H1 (cell line): ENCODE data around the gene TSPAN32. TPM values are rescaled to one million over a fixed set of nuclear protein-coding genes. Genes with fewer than 3 reads are reported as not detected.

Source experiments
- CTCF ChIA-PET: fragments of 300-600 bp; sonication (Branson Sonifier 250); formaldehyde crosslinking; loops from one replicate; lab custom pipeline; 2021; ENCODE audit not compliant: partially characterized antibody; lab: Charles Lee
- POLR2A ChIA-PET: fragments of 300-600 bp; sonication (Branson Sonifier 250); formaldehyde crosslinking; loops from one replicate; lab custom pipeline; 2021; ENCODE audit warnings: inconsistent platforms; ENCODE audit not compliant: partially characterized antibody; lab: Charles Lee
- DNase-seq, 2 experiments: peaks; one replicate each; pipeline versions ENCODE4 v3.0.0 to v3.0.0-alpha.2; 2010 to 2022; ENCODE audit warnings: low spot score in 2 of 2, low read depth in 1 of 2, mixed read lengths in 1 of 2
- FAIRE-seq: peaks from 2 replicates; lab custom pipeline; 2011; peaks lifted over from hg19 to GRCh38; lab: Jason Lieb, UNC
- H2AFZ ChIP-seq: 2 replicates; pipeline ENCODE4 v1.8.1; 2012; ENCODE audit warnings: low read length, inconsistent platforms
- H2AK5ac ChIP-seq: 2 replicates; pipeline ENCODE4 v1.6.1; 2013; ENCODE audit warnings: low read depth, low read length
- H2BK120ac ChIP-seq: replicated peaks from 2 replicates; pipeline ENCODE3; 2013; ENCODE audit warnings: low read depth, low read length, inconsistent platforms
- H2BK12ac ChIP-seq: 2 replicates; pipeline ENCODE4 v1.6.1; 2013; ENCODE audit warnings: low read depth, low read length
- H2BK15ac ChIP-seq: 2 replicates; pipeline ENCODE4 v1.6.1; 2013; ENCODE audit warnings: low read length
- H2BK20ac ChIP-seq: 2 replicates; pipeline ENCODE4 v1.6.1; 2013; ENCODE audit warnings: low read length
- H2BK5ac ChIP-seq: 2 replicates; pipeline ENCODE4 v1.6.1; 2013; ENCODE audit warnings: low read depth, low read length
- H3K14ac ChIP-seq: 2 replicates; pipeline ENCODE4 v1.6.1; 2013; ENCODE audit warnings: inconsistent platforms; ENCODE audit not compliant: insufficient read length
- H3K18ac ChIP-seq: 2 replicates; pipeline ENCODE4 v1.6.1; 2013; ENCODE audit warnings: low read length; ENCODE audit errors: extremely low read depth
- H3K23ac ChIP-seq: 2 replicates; pipeline ENCODE4 v1.6.1; 2013; ENCODE audit warnings: inconsistent platforms; ENCODE audit not compliant: insufficient read length
- H3K23me2 ChIP-seq: 2 replicates; pipeline ENCODE4 v1.6.1; 2013; ENCODE audit warnings: low read depth, low read length
- H3K27ac ChIP-seq: 2 replicates; pipeline ENCODE4 v1.6.1; 2011; ENCODE audit warnings: low read depth, low read length, inconsistent platforms
- H3K27me3 ChIP-seq, 4 experiments: replicated peaks in 1 of 4; 1 replicate in 1 of 4; 2 replicates in 3 of 4; pipeline versions ENCODE4 v1.6.1 to v1.8.1; 2011 to 2013; ENCODE audit warnings: low read length in 3 of 4, mild to moderate bottlenecking in 3 of 4, inconsistent platforms in 2 of 4, mixed read lengths in 2 of 4, moderate library complexity in 1 of 4; ENCODE audit not compliant: control insufficient read depth in 3 of 4, insufficient read depth in 3 of 4; ENCODE audit errors: extremely low read depth in 1 of 4
- H3K36me3 ChIP-seq, 4 experiments: 2 replicates each; pipeline versions ENCODE4 v1.6.1 to v1.8.1; 2011 to 2013; ENCODE audit warnings: mild to moderate bottlenecking in 4 of 4, low read length in 3 of 4, moderate library complexity in 2 of 4, control low read depth in 1 of 4, inconsistent platforms in 1 of 4; ENCODE audit not compliant: insufficient read depth in 4 of 4, control insufficient read depth in 2 of 4
- H3K4ac ChIP-seq: replicated peaks from 2 replicates; pipeline ENCODE3; 2013; ENCODE audit warnings: low read length, low read depth, mixed read lengths, inconsistent platforms; ENCODE audit not compliant: insufficient read length
- H3K4me1 ChIP-seq, 4 experiments: replicated peaks in 1 of 4; 1 replicate in 1 of 4; 2 replicates in 3 of 4; pipeline versions ENCODE4 v1.6.1 to v1.8.1; 2011 to 2013; ENCODE audit warnings: low read length in 3 of 4, inconsistent platforms in 2 of 4, mixed read lengths in 1 of 4; ENCODE audit not compliant: insufficient read depth in 4 of 4, control insufficient read depth in 3 of 4
- H3K4me2 ChIP-seq, 2 experiments: 2 replicates each; pipeline versions ENCODE4 v1.6.1 to v1.8.1; 2011 to 2013; ENCODE audit warnings: low read depth in 2 of 2, low read length in 2 of 2, control low read depth in 1 of 2, inconsistent platforms in 1 of 2, mild to moderate bottlenecking in 1 of 2; ENCODE audit not compliant: insufficient read depth in 1 of 2
- H3K4me3 ChIP-seq, 4 experiments: fragments of 200-600, 300-600 bp in 1 of 4; sonication (generic), shearing (Covaris generic), sonication (Bioruptor Twin) in 1 of 4; 2 replicates each; pipeline versions ENCODE4 v1.5.1 to v1.8.1; 2011 to 2016; ENCODE audit warnings: low read length in 4 of 4, low read depth in 3 of 4, control low read depth in 2 of 4, inconsistent platforms in 2 of 4, mild to moderate bottlenecking in 2 of 4, mixed read lengths in 1 of 4, moderate library complexity in 1 of 4; ENCODE audit not compliant: insufficient read depth in 2 of 4; ENCODE audit errors: extremely low read depth in 1 of 4
- H3K56ac ChIP-seq: replicated peaks from 2 replicates; pipeline ENCODE3; 2013; ENCODE audit warnings: low read depth, mild to moderate bottlenecking, mixed read lengths, low read length, inconsistent platforms; ENCODE audit not compliant: insufficient read length
- H3K79me1 ChIP-seq: 2 replicates; pipeline ENCODE4 v1.6.1; 2013; ENCODE audit warnings: low read depth, low read length, control low read depth
- H3K79me2 ChIP-seq, 2 experiments: 2 replicates each; pipeline versions ENCODE4 v1.6.1 to v1.8.1; 2012 to 2013; ENCODE audit warnings: low read length in 2 of 2, mild to moderate bottlenecking in 2 of 2, inconsistent platforms in 1 of 2; ENCODE audit not compliant: insufficient read depth in 2 of 2, control insufficient read depth in 1 of 2
- H3K9ac ChIP-seq, 4 experiments: replicated peaks in 1 of 4; 1 replicate in 1 of 4; 2 replicates in 3 of 4; pipeline versions ENCODE4 v1.6.1 to v1.8.1; 2011 to 2013; ENCODE audit warnings: low read depth in 3 of 4, low read length in 3 of 4, control low read depth in 2 of 4, mild to moderate bottlenecking in 2 of 4, moderate library complexity in 2 of 4, inconsistent platforms in 1 of 4; ENCODE audit errors: extremely low read depth in 1 of 4
- H3K9me3 ChIP-seq, 2 experiments: 2 replicates each; pipeline versions ENCODE4 v1.6.1 to v1.8.1; 2012 to 2013; ENCODE audit warnings: mild to moderate bottlenecking in 2 of 2, moderate library complexity in 2 of 2, control low read depth in 1 of 2, inconsistent platforms in 1 of 2, low read depth in 1 of 2, low read length in 1 of 2, mixed read lengths in 1 of 2; ENCODE audit not compliant: insufficient read depth in 2 of 2
- H4K20me1 ChIP-seq, 2 experiments: replicated peaks in 1 of 2; 2 replicates each; pipeline versions ENCODE3 to v1.8.1; 2011 to 2013; ENCODE audit warnings: inconsistent platforms in 2 of 2, low read length in 2 of 2, mild to moderate bottlenecking in 1 of 2; ENCODE audit not compliant: insufficient read depth in 2 of 2, control insufficient read depth in 1 of 2
- H4K5ac ChIP-seq: 2 replicates; pipeline ENCODE4 v1.6.1; 2013; ENCODE audit warnings: low read length, low read depth, mixed read lengths, inconsistent platforms; ENCODE audit not compliant: insufficient read length
- H4K8ac ChIP-seq: 2 replicates; pipeline ENCODE4 v1.8.0; 2013; ENCODE audit warnings: mild to moderate bottlenecking, moderate library complexity, low read length, inconsistent platforms; ENCODE audit not compliant: insufficient read depth; ENCODE audit errors: extremely low read depth
- H4K91ac ChIP-seq: replicated peaks from 2 replicates; pipeline ENCODE3; 2013; ENCODE audit warnings: low read length, mixed read lengths, inconsistent platforms; ENCODE audit not compliant: insufficient read length
- ASH2L ChIP-seq: fragments of 200-600, 300-600 bp; sonication (generic); IDR thresholded peaks from one replicate; pipeline ENCODE4 v1.7.1; 2017; ENCODE audit warnings: low read length
- BRCA1 ChIP-seq: IDR thresholded peaks from 2 replicates; pipeline ENCODE4 v1.6.1; 2012; ENCODE audit warnings: low read depth, low read length, improper control_type of control experiment
- EZH2 ChIP-seq: fragments of 200-600 bp; sonication (generic); IDR thresholded peaks from 2 replicates; pipeline ENCODE4 v1.7.1; 2012; ENCODE audit warnings: low read depth, mild to moderate bottlenecking, moderate library complexity, low read length, inconsistent platforms; ENCODE audit not compliant: severe bottlenecking
- TBP ChIP-seq: IDR thresholded peaks from 2 replicates; pipeline ENCODE4 v1.6.1; 2011; ENCODE audit warnings: low read depth, low read length, improper control_type of control experiment
- WGBS, 2 experiments: shearing (Covaris generic) in 1 of 2; methylation state at CpG; one replicate each; pipeline versions ENCODE4 v1.1.6 to v1.1.7; 2013 to 2015; ENCODE audit warnings: low lambda C conversion rate in 2 of 2, mixed read lengths in 2 of 2, inconsistent platforms in 1 of 2, low coverage in 1 of 2, missing lambda C conversion rate in 1 of 2; ENCODE audit not compliant: insufficient replicate concordance in 2 of 2, insufficient coverage in 1 of 2, insufficient read length in 1 of 2; ENCODE audit errors: extremely low coverage in 1 of 2, missing lambda C conversion rate in 1 of 2; 5-methylcytosine and 5-hydroxymethylcytosine counted together
- polyA plus RNA-seq, 7 experiments: library from polyadenylated mRNA; depleted of rRNA in 3 of 7; stranded (reverse) in 5 of 7; unstranded in 2 of 7; fragments of >200 nt in 5 of 7; fragments of 200-250 nt in 2 of 7; gene quantifications; 1 replicate in 5 of 7; 2 replicates in 1 of 7; 4 replicates in 1 of 7; pipeline versions ENCODE4 v1.2.1 to v1.2.3, GENCODE V29; 2011 to 2013; ENCODE audit warnings: missing spikeins in 2 of 7, mixed read lengths in 2 of 7
- total RNA-seq: library from RNA; stranded (reverse); fragmentation: NEBNext Ultra II Directional; extraction: Animal tissue kit (Norgen Biotek cat#: 25700); gene quantifications from 2 replicates; pipeline ENCODE4 v1.2.1, GENCODE V29; 2021
- TF ChIP-seq, protein P1 (sequence below), 3 experiments: IDR thresholded peaks; 1 replicate in 2 of 3; 2 replicates in 1 of 3; pipeline versions ENCODE4 v1.5.1 to v1.6.1; 2011; ENCODE audit warnings: low read length in 3 of 3, mild to moderate bottlenecking in 3 of 3, inconsistent platforms in 2 of 3, low read depth in 1 of 3, moderate library complexity in 1 of 3; ENCODE audit not compliant: insufficient read depth in 1 of 3; ENCODE audit errors: control extremely low read depth in 1 of 3

TSPAN32 gene
- total and polyA plus RNA-seq, 2 of the 8 experiments (the other 6 are each of a cell fraction or from before 2014, with no cell fraction given) = not detected

DNA sequence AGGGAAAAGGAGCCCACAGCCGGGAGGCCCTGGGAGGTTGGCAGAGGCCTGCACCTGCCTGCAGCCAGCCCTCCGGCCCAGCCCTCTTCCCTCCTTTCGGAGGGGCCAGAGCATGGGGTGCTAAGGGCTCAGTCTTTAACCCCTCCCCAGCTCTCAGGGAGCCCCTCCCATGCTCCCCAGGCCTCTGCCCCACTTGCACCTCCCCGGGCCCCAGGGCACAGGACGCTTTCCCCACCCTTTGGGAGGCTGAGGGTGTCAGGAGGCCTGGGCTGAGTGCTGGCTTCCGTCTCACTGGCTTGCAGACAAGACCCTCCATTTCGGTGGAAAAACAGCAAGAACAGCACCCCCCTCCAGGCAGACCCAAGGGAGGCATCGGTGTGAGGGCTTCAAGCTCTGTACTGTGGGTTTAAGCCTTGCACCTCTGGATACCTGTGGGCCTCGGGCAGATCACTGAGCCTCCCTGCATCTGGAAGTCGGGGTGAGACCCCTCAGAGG lies 38.7 kb upstream of the TSPAN32 start:
- Histone ChIP-seq H3K79me1 (no peaks in the 10 kb centered on the region), H3K4ac (no peak overlapping the region), H2AK5ac (no peak overlapping the region), H3K4me1 (peaks cover 0 to 5% (median 0%) of the 10 kb centered on the region in 4 experiments; a peak in 1 of 7 replicates), H3K18ac (no peak overlapping the region), H3K56ac (no peak overlapping the region), H3K9me3 (no peaks in the 10 kb centered on the region), H3K27ac (no peak overlapping the region), H4K5ac (no peak overlapping the region), H3K36me3 (no peaks in the 10 kb centered on the region), H3K9ac (no peak overlapping the region), H2BK15ac (no peak overlapping the region), H3K4me2 (no peak overlapping the region), H2BK5ac (no peak overlapping the region), H3K23me2 (no peaks in the 10 kb centered on the region), H2BK120ac (no peak overlapping the region), H3K4me3 (no peak overlapping the region), H2BK20ac (no peak overlapping the region), H4K91ac (no peak overlapping the region), H3K79me2 (no peaks in the 10 kb centered on the region), H3K23ac (no peak overlapping the region), H3K27me3 (peaks cover under 1 to 33% (median 16%) of the 10 kb centered on the region in 4 experiments), H4K8ac (no peak overlapping the region), H2BK12ac (no peak overlapping the region), H2AFZ (no peak overlapping the region), H4K20me1 (peaks cover 0 to 1% of the 10 kb centered on the region in 2 experiments), H3K14ac (no peak overlapping the region)
- WGBS, 2 experiments = 83% methylated on average over 7 of the region's 10 CpGs; no CpG with 5 or more reads in 1 of the 2 experiments
- ChIA-PET CTCF (interaction anchor here (1.0 to 2.0 kb wide), 6 partner anchors 10 to 76 kb away, joined by 3 to 7 read pairs (median 4); no protein-coding TSS in a partner anchor), POLR2A (interaction anchor here (0.8 kb wide), 1 partner anchor 21 kb away, joined by 3 read pairs; no protein-coding TSS in a partner anchor)
- no peak for DNase-seq
- FAIRE-seq = no peak
- no peak for TF ChIP-seq EZH2
- no peak for TF ChIP-seq ASH2L
- TF ChIP-seq BRCA1 = no peak
- TF ChIP-seq TBP = no peak
- TF ChIP-seq, protein P1, sequence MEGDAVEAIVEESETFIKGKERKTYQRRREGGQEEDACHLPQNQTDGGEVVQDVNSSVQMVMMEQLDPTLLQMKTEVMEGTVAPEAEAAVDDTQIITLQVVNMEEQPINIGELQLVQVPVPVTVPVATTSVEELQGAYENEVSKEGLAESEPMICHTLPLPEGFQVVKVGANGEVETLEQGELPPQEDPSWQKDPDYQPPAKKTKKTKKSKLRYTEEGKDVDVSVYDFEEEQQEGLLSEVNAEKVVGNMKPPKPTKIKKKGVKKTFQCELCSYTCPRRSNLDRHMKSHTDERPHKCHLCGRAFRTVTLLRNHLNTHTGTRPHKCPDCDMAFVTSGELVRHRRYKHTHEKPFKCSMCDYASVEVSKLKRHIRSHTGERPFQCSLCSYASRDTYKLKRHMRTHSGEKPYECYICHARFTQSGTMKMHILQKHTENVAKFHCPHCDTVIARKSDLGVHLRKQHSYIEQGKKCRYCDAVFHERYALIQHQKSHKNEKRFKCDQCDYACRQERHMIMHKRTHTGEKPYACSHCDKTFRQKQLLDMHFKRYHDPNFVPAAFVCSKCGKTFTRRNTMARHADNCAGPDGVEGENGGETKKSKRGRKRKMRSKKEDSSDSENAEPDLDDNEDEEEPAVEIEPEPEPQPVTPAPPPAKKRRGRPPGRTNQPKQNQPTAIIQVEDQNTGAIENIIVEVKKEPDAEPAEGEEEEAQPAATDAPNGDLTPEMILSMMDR (IDR thresholded peaks at IDR 0.05; ENCODE audit: control extremely low read depth in 1 of 3, insufficient read depth in 1 of 3, low read depth in 1 of 3, low read length in 3 of 3) = no peak
